Natural killer cell (primary cell): Measurements from ENCODE around the gene ST6GAL1. TPM values are rescaled to one million over a fixed set of nuclear protein-coding genes. Genes with fewer than 3 reads are reported as not detected.

Experiments used
- ATAC-seq, 3 donors: fragments of 150-1000 bp in 2 of 3; fragments of 200-7000 bp in 1 of 3; cut with Tn5 transposase; 1 replicate in 1 of 3; 2 replicates in 2 of 3; pipeline ENCODE4 v1.10.0; 2021; ENCODE audit warnings: mild to moderate bottlenecking in 2 of 3, moderate library complexity in 2 of 3
- DNase-seq, 2 donors: peaks; one replicate each; pipeline versions ENCODE4 v3.0.0 to v3.0.0-alpha.2; 2013 to 2021; ENCODE audit warnings: mixed read lengths in 1 of 2
- H3K27ac ChIP-seq: one replicate; pipeline ENCODE4 v1.5.1; 2013; ENCODE audit warnings: mild to moderate bottlenecking, low read length
- H3K27me3 ChIP-seq: one replicate; pipeline ENCODE4 v1.6.1; 2013; ENCODE audit warnings: low read length; ENCODE audit not compliant: control insufficient read depth, insufficient read depth
- H3K36me3 ChIP-seq: one replicate; pipeline ENCODE4 v1.6.1; 2013; ENCODE audit warnings: low read length; ENCODE audit not compliant: control insufficient read depth, insufficient read depth
- H3K4me1 ChIP-seq: one replicate; pipeline ENCODE4 v1.6.1; 2013; ENCODE audit warnings: low read length; ENCODE audit not compliant: control insufficient read depth, insufficient read depth
- H3K4me3 ChIP-seq: one replicate; pipeline ENCODE4 v1.5.1; 2013; ENCODE audit warnings: low read length
- H3K9me3 ChIP-seq: one replicate; pipeline ENCODE4 v1.6.1; 2013; ENCODE audit warnings: low read length; ENCODE audit not compliant: control insufficient read depth, insufficient read depth
- H3K27ac Mint-ChIP-seq, 2 donors: one replicate each; pipeline ENCODE4 v1.8.0; 2022; ENCODE audit warnings: mild to moderate bottlenecking in 2 of 2, mixed read lengths in 2 of 2, moderate library complexity in 1 of 2
- H3K27me3 Mint-ChIP-seq, 2 donors: one replicate each; pipeline ENCODE4 v1.8.0; 2022; ENCODE audit warnings: low read depth in 2 of 2, mixed read lengths in 2 of 2
- H3K36me3 Mint-ChIP-seq: one replicate; pipeline ENCODE4 v1.8.0; 2022; ENCODE audit warnings: mixed read lengths
- H3K4me1 Mint-ChIP-seq, 2 donors: one replicate each; pipeline ENCODE4 v1.8.0; 2022; ENCODE audit warnings: mixed read lengths in 2 of 2
- H3K4me3 Mint-ChIP-seq: one replicate; pipeline ENCODE4 v1.8.0; 2022; ENCODE audit warnings: mild to moderate bottlenecking, moderate library complexity, mixed read lengths
- H3K9me3 Mint-ChIP-seq, 2 donors: one replicate each; pipeline ENCODE4 v1.8.0; 2022; ENCODE audit warnings: mixed read lengths in 2 of 2
- CTCF ChIP-seq: fragments of 200-600 bp; IDR thresholded peaks from one replicate; pipeline ENCODE4 v1.8.0; 2022; ENCODE audit warnings: antibody characterized with exemption
- WGBS: methylation state at CpG from one replicate; pipeline ENCODE4 v1.1.7; 2013; ENCODE audit warnings: missing lambda C conversion rate; ENCODE audit not compliant: insufficient coverage; 5-methylcytosine and 5-hydroxymethylcytosine counted together
- intact Hi-C: fragments of 100-400 bp; cut with micrococcal nuclease; formaldehyde crosslinking; loops from one replicate; pipeline ENCODE4 v1.14.2; 2022
- total RNA-seq, 4 donors: library from RNA; stranded (reverse); fragments of 120-200 nt in 1 of 4; gene quantifications; one replicate each; pipeline versions ENCODE4 v1.2.3 to v1.2.4, GENCODE V29; 2013 to 2022

The ST6GAL1 gene
- total RNA-seq, 3 donors from 2014 or later (not counting 1 experiment from before 2014, with no cell fraction given), result 121 to 182 (median 146) TPM

GRCh38 chr3:187036394-187036793 is 106.1 kb downstream of the ST6GAL1 start:
- Mint-ChIP-seq H3K27ac (no peak overlapping the region), H3K27me3 (no peaks in the 10 kb centered on the region), H3K9me3 (no peaks in the 10 kb centered on the region), H3K36me3 (peaks cover 31% of the 10 kb centered on the region), H3K4me3 (no peak overlapping the region), H3K4me1 (peaks cover 40 to 48% of the 10 kb centered on the region in 2 donors)
- Histone ChIP-seq H3K9me3 (peaks cover 4% of the 10 kb centered on the region), H3K27me3 (no peaks in the 10 kb centered on the region), H3K4me3 (no peak overlapping the region), H3K27ac (no peak overlapping the region), H3K4me1 (peaks cover 32% of the 10 kb centered on the region), H3K36me3 (peaks cover 33% of the 10 kb centered on the region)
- intact Hi-C loops, result no loop called here
- ATAC-seq, result no peak
- DNase-seq, result no peak
- no peak for TF ChIP-seq CTCF
- WGBS, result 100% methylated on average over 1 of the region's 1 CpG

GRCh38 chr3:187039100-187039722 is 108.9 kb downstream of the ST6GAL1 start:
- ATAC-seq, result no peak
- 93% methylated on average over 10 of the region's 10 CpGs for WGBS

GRCh38 chr3:187039723-187040414 is 109.5 kb downstream of the ST6GAL1 start:
- intact Hi-C loops, result no loop called here
- H3K27ac Mint-ChIP-seq, result peak overlapping the region; percentile 91 to 95

More at GRCh38 chr3:187039100-187039722, 108.9 kb downstream of the ST6GAL1 start:
- peaks cover 46 to 56% of the 10 kb centered on the region in 2 donors for H3K4me1 Mint-ChIP-seq
- no peak overlapping the region for H3K27ac ChIP-seq
- H3K27ac Mint-ChIP-seq, result peak overlapping the region; percentile 65 to 95
- peaks cover 39% of the 10 kb centered on the region for H3K4me1 ChIP-seq
- no peaks in the 10 kb centered on the region for H3K27me3 Mint-ChIP-seq
- H3K36me3 Mint-ChIP-seq, result peaks cover 24% of the 10 kb centered on the region
- no peak overlapping the region for H3K4me3 ChIP-seq
- no peaks in the 10 kb centered on the region for H3K27me3 ChIP-seq
- intact Hi-C loops, result no loop called here
- peak overlapping the region; percentile 15 for H3K4me3 Mint-ChIP-seq
- H3K9me3 Mint-ChIP-seq, result peaks cover 0 to 2% of the 10 kb centered on the region in 2 donors
- TF ChIP-seq CTCF, result no peak
- H3K36me3 ChIP-seq, result peaks cover 45% of the 10 kb centered on the region
- H3K9me3 ChIP-seq, result peaks cover 4% of the 10 kb centered on the region
- peak in 1 of 2 donors; percentile 42 for DNase-seq

More at GRCh38 chr3:187039723-187040414, 109.5 kb downstream of the ST6GAL1 start:
- Mint-ChIP-seq H3K27me3 (no peaks in the 10 kb centered on the region), H3K4me3 (no peak overlapping the region), H3K4me1 (peaks cover 41 to 55% of the 10 kb centered on the region in 2 donors), H3K36me3 (peaks cover 17% of the 10 kb centered on the region), H3K9me3 (peaks cover 0 to 2% of the 10 kb centered on the region in 2 donors)
- Histone ChIP-seq H3K9me3 (peaks cover 4% of the 10 kb centered on the region), H3K36me3 (peaks cover 47% of the 10 kb centered on the region), H3K27me3 (no peaks in the 10 kb centered on the region), H3K4me1 (peaks cover 41% of the 10 kb centered on the region), H3K27ac (no peak overlapping the region), H3K4me3 (no peak overlapping the region)
- ATAC-seq, result no peak
- no peak for TF ChIP-seq CTCF
- WGBS, result 92% methylated on average over 6 of the region's 6 CpGs
- DNase-seq, result no peak
